DND-41 (cell line): ENCODE measurements around the gene XRCC2.
"Not testable (repeated sequence)": the region's sequence is repeated elsewhere in the genome, so short reads cannot be mapped to it uniquely, and the experiment has no call there.

Experiments used
- EZH2 ChIP-seq: IDR thresholded peaks from 3 replicates; pipeline ENCODE4 v1.6.1; 2012; ENCODE audit warnings: borderline replicate concordance, low read depth, mild to moderate bottlenecking, moderate library complexity, low read length, inconsistent platforms; ENCODE audit not compliant: severe bottlenecking
- TF ChIP-seq, protein P1 (sequence below): IDR thresholded peaks from 2 replicates; pipeline ENCODE4 v1.5.1; 2012; ENCODE audit warnings: borderline replicate concordance, low read length, moderate library complexity, mild to moderate bottlenecking; ENCODE audit not compliant: poor library complexity, severe bottlenecking; ENCODE audit errors: extremely low read depth

DNA sequence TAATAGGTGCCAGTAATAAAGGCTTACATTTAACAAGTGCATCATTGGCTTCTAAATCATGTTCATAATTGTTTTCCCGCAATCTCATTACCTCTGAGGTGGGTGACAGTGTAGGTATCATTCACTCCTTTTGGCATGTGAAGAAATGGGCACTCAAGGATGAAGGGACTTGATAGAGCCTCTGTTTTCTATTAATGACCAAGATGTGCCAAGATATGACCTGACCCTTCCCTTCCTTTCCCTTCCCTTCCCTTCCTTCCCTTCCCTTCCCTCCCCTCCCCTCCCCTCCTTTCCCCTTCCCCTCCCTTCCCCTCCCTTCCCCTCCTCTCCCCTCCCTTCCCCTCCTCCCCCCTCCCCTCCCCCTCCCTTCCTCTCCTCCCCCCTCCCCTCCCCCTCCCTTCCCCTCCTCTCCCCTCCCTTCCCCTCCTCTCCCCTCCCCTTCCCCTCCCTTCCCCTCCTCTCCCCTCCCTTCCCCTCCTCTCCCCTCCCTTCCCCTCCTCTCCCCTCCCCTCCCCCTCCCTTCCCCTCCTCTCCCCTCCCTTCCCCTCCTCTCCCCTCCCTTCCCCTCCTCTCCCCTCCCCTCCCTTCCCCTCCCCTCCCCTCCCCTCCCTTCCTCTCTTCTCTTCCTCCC, 36.6 kb upstream of the XRCC2 start:
- TF ChIP-seq, protein P1, sequence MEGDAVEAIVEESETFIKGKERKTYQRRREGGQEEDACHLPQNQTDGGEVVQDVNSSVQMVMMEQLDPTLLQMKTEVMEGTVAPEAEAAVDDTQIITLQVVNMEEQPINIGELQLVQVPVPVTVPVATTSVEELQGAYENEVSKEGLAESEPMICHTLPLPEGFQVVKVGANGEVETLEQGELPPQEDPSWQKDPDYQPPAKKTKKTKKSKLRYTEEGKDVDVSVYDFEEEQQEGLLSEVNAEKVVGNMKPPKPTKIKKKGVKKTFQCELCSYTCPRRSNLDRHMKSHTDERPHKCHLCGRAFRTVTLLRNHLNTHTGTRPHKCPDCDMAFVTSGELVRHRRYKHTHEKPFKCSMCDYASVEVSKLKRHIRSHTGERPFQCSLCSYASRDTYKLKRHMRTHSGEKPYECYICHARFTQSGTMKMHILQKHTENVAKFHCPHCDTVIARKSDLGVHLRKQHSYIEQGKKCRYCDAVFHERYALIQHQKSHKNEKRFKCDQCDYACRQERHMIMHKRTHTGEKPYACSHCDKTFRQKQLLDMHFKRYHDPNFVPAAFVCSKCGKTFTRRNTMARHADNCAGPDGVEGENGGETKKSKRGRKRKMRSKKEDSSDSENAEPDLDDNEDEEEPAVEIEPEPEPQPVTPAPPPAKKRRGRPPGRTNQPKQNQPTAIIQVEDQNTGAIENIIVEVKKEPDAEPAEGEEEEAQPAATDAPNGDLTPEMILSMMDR = not testable (repeated sequence)
- not testable (repeated sequence) for TF ChIP-seq EZH2
